ENCODE results near the gene ODF2.

- TF ChIP-seq CTCF (IDR thresholded peaks at IDR 0.05; ENCODE audit: low read length) (no peak), EZH2 (IDR thresholded peaks at IDR 0.05; ENCODE audit: borderline replicate concordance, low read length) (no peak)
Observed at GRCh38 chr9:128434340-128434739, 21.5 kb upstream of the ODF2 start.

All from OCI-LY1 (cell line).